ENCODE data around the gene IGIP. TPM values are rescaled to one million over a fixed set of nuclear protein-coding genes. Genes with fewer than 3 reads are reported as not detected.

Gene IGIP
- total and polyA plus RNA-seq, 2 of the 8 experiments (the other 6 are each of a cell fraction or from before 2014, with no cell fraction given): 0.32 to 0.69 TPM

GRCh38 chr5:140152022-140152999, 26.6 kb downstream of the IGIP start:
- Histone ChIP-seq H2BK12ac (ENCODE audit: low read depth, low read length) (peak overlapping the region; percentile 68; the same call in 1 of the 2 replicates), H3K4ac (replicated peaks; ENCODE audit: insufficient read length, low read depth, low read length) (no peak overlapping the region), H4K91ac (replicated peaks; ENCODE audit: insufficient read length, low read length) (no peak overlapping the region), H3K27ac (ENCODE audit: low read depth, low read length) (no peak overlapping the region), H2AFZ (ENCODE audit: low read length) (no peak overlapping the region), H4K5ac (ENCODE audit: insufficient read length, low read depth, low read length) (no peak overlapping the region), H3K14ac (ENCODE audit: insufficient read length) (no peak overlapping the region), H3K4me1 (replicated peaks in 1 of 4; ENCODE audit: control insufficient read depth in 3 of 4, insufficient read depth in 4 of 4, low read length in 3 of 4) (peaks cover 6 to 24% (median 18%) of the 10 kb centered on the region in 4 experiments), H2AK5ac (ENCODE audit: low read depth, low read length) (peak overlapping the region; percentile 33; the same call in 1 of the 2 replicates), H3K9ac (replicated peaks in 1 of 4; ENCODE audit: extremely low read depth in 1 of 4, low read depth in 3 of 4, low read length in 3 of 4) (no peak overlapping the region; a peak in 1 of 7 replicates), H3K4me2 (ENCODE audit: insufficient read depth in 1 of 2, low read depth in 2 of 2, low read length in 2 of 2) (peak overlapping the region in 1 of 2 experiments; percentile 46; a peak in 2 of 4 replicates), H3K79me1 (ENCODE audit: low read depth, low read length) (no peaks in the 10 kb centered on the region), H3K23me2 (ENCODE audit: low read depth, low read length) (peaks cover under 1% of the 10 kb centered on the region; the same call in 1 of the 2 replicates), H2BK5ac (ENCODE audit: low read depth, low read length) (no peak overlapping the region), H4K20me1 (replicated peaks in 1 of 2; ENCODE audit: control insufficient read depth in 1 of 2, insufficient read depth in 2 of 2, low read length in 2 of 2) (no peaks in the 10 kb centered on the region), H3K27me3 (replicated peaks in 1 of 4; ENCODE audit: control insufficient read depth in 3 of 4, extremely low read depth in 1 of 4, insufficient read depth in 3 of 4, low read length in 3 of 4) (peaks cover 8 to 30% (median 21%) of the 10 kb centered on the region in 4 experiments), H2BK20ac (ENCODE audit: low read length) (no peak overlapping the region; the same call in 1 of the 2 replicates), H4K8ac (ENCODE audit: extremely low read depth, insufficient read depth, low read length) (no peak overlapping the region), H3K18ac (ENCODE audit: extremely low read depth, low read length) (0 out of 2 replicates have a peak overlapping the region, but pooled peaks have one; percentile 38), H3K56ac (replicated peaks; ENCODE audit: insufficient read length, low read depth, low read length) (no peak overlapping the region), H3K36me3 (ENCODE audit: control insufficient read depth in 2 of 4, insufficient read depth in 4 of 4, low read length in 3 of 4) (no peaks in the 10 kb centered on the region), H3K4me3 (ENCODE audit: extremely low read depth in 1 of 4, insufficient read depth in 2 of 4, low read depth in 3 of 4, low read length in 4 of 4) (peak overlapping the region in 1 of 4 experiments; percentile 14; a peak in 1 of 8 replicates), H3K79me2 (ENCODE audit: control insufficient read depth in 1 of 2, insufficient read depth in 2 of 2, low read length in 2 of 2) (no peaks in the 10 kb centered on the region), H2BK120ac (replicated peaks; ENCODE audit: low read depth, low read length) (no peak overlapping the region), H3K23ac (ENCODE audit: insufficient read length) (no peak overlapping the region), H2BK15ac (ENCODE audit: low read length) (peak overlapping the region; percentile 99), H3K9me3 (ENCODE audit: insufficient read depth in 2 of 2, low read depth in 1 of 2, low read length in 1 of 2) (no peaks in the 10 kb centered on the region)
- ChIA-PET CTCF (ENCODE audit: partially characterized antibody) (interaction anchor here (0.7 to 10.1 kb wide), 12 partner anchors 7 to 364 kb away, joined by 3 to 118 read pairs (median 6); no protein-coding TSS in a partner anchor), POLR2A (ENCODE audit: partially characterized antibody) (interaction anchor here (0.7 to 5.2 kb wide), 4 partner anchors 8 to 44 kb away, joined by 3 to 19 read pairs (median 4); partner anchors contain the start of gene CYSTM1)
- TF ChIP-seq TEAD4 (IDR thresholded peaks at IDR 0.05; ENCODE audit: low read depth, low read length) (peak; percentile 17; the same call in 1 of the 2 replicates), POU5F1 (IDR thresholded peaks at IDR 0.05; ENCODE audit: low read depth, low read length) (no peak), CTBP2 (IDR thresholded peaks at IDR 0.05; ENCODE audit: borderline replicate concordance, insufficient read depth, insufficient read length, low read length) (no peak)
- WGBS, 2 experiments (ENCODE audit: extremely low coverage in 1 of 2, insufficient coverage in 1 of 2, insufficient read length in 1 of 2, insufficient replicate concordance in 2 of 2, low coverage in 1 of 2, low lambda C conversion rate in 2 of 2, missing lambda C conversion rate in 1 of 2): 59% methylated on average over 23 of the region's 23 CpGs; no CpG with 5 or more reads in 1 of the 2 experiments
- DNase-seq (ENCODE audit: low read depth in 1 of 2, low spot score in 2 of 2) (no peak), FAIRE-seq (no peak)

Data from H1 (cell line).